GM19372 (cell line): ENCODE measurements around the gene SH3TC2.

Experiments
- ATAC-seq: cut with Tn5 transposase; IDR thresholded peaks from one replicate; pipeline ENCODE4 v1.9.1; 2021; ENCODE audit warnings: mild to moderate bottlenecking, low read depth, moderate library complexity; ENCODE audit not compliant: unreplicated experiment

Gene SH3TC2

DNA sequence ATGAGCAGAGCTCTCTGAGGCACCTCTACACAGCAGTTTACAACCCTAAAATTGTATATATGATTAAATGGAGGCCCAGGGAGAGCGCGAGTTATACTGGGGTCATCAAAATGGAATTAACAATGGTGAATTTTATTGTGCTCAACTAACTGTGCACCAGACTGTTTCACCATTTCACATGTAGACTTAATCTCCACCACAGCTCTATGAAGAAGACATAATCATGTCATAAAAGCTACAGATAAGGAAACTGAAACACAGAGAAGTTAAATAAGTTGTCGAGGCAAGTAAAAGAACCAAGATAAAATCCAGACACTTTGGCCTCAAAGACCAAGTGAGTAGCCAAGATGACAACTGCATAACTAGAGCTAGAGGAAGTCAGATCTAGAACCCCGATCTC, 1.5 kb downstream of the SH3TC2 start:
- no peak for ATAC-seq

DNA sequence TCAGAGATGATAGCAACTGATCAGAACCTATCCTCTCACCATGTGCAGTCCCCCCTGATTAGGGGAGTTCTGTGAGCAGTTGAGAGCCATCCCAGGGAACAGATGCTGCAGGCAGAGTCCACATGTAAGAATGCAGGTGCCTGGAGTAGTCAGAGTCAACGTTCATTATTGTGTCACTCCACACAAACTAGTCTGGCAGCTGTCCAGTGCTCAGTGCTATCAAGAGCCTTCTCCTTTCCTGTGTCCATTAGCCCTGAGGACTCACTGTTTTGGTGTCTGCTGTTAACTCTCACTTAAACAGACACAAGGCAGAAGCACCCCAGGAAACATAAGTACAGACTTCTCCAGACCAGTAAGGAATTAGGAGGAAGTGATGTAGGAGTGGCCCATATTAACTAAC, 2.5 kb downstream of the SH3TC2 start:
- no peak for ATAC-seq

DNA sequence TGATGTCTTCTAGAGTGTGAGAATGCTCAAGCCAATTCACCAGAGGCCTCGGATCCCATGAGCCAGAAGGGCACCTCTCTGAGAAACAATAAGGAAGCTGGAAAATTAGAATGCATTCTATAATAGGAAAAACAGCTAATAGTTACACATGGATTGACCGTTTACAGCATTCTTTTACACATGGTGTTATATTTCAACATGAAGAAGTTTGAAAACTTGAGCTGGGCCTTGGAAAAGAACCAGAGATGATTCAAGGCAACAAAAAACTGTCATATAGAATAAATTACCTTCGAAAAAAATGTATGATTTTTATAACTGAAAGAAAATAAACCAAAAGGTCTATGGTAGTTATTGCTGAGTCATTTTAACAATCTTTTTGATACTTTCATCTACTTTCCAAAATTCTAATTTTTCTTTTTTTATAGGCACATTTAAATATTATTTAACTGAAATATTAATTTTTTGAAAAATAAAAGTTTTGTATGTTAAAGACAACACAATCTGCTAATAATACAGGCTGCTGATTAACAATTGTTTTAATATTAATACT, 6.2 kb downstream of the SH3TC2 start:
- ATAC-seq, result no peak

DNA sequence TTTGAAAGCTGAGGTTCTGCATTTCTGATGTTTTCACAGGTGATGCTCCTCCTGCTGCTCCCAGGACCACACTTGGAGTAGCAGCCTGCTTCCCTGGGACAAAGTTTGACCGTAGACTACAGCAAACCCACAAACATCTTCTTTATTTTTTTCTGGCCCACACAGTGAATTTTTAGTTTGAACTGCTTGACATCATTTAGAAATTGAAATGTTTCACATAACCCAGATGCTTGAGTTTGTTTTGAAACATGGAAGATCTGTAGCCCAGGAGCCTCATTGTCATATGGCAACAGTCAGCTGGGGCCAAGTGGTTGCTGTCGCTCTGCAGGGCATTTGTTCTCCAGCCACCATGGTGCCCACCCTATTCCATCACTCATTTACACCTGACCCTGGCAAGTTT, 8.4 kb downstream of the SH3TC2 start:
- ATAC-seq, result no peak

DNA sequence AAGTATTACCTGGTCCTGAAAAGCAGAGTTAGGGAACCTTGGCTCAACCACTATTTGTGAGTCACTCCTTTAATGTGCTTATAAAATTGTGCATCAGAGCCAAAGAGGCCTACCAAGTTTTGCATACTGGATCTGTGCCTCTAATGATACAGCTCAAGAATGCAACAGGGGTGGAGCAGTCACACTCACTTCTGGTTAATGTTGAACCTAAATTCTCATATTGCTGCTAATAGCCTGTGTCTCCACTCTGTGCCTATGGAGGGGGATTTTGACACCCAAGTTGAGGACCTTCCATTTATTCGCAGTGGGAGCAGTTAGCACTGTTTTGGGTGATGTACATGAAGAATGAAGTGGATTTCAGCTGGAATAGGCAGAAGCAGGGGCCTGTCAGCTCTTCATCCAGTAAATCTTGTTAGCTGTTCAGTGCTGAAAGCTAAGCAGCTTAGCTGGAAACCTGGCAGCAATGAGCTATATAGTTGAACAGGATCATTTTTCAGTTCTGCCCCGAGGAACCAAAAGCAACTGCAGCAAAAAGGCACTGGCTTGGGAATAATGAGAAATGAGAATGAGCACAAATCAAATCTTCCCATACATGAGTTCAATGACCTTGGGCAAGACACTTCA, 9.7 kb downstream of the SH3TC2 start:
- no peak for ATAC-seq

DNA sequence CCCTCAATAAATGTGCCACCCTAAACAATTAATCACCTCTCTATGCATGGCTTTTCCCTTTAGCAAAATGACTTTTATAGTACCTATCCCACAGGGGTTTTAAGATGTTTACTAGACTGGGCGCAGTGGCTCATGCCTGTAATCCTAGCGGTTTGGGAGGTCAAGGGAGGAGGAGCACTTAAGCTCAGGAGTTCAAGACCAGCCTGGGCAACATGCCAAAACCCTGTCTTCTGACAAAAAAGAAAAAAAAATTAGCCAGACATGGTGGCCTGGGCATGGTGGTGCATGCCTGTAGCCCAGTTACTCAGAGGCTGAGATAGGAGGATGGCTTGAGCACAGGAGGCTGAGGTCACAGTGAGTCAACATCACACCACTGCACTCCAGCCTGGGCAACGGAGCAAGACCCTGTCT, 13.5 kb downstream of the SH3TC2 start:
- ATAC-seq, result no peak

DNA sequence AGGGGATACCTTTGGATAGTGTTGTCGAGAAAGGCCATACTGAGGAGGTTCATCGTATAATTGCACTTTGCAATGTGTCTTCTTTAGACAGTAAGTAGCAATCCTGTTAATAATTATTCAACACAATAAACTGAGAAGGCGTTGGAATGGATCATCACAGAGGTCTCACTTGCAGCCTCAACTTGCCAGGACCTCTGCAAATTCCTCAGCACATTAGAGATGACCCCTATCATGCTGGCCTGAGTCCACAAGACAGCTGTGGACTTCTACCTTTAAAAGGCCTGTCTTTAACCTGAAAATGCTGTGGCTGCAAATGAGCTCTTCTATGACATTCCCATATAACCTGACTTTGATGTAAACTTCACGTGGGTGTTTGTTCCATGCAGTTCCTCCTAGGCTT, 14.1 kb downstream of the SH3TC2 start:
- no peak for ATAC-seq

DNA sequence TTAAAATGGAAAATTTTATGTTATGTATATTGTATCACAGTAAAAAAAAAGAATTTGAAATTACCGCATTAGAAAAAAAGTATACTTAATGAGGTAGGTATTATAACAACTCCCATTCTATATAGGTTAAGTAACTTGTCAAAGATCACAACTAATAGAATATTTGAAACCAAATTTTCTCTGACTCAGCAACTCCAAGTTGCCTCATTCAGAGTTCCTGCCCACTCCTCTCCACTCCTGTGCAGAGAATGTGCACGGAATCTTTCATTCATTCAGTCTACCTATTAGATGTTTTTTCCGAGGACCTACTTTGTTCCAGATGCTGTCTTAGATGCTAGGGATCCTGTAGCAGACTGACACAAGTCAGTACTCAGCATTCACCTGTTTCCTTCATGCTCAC, 15.4 kb downstream of the SH3TC2 start:
- no peak for ATAC-seq

DNA sequence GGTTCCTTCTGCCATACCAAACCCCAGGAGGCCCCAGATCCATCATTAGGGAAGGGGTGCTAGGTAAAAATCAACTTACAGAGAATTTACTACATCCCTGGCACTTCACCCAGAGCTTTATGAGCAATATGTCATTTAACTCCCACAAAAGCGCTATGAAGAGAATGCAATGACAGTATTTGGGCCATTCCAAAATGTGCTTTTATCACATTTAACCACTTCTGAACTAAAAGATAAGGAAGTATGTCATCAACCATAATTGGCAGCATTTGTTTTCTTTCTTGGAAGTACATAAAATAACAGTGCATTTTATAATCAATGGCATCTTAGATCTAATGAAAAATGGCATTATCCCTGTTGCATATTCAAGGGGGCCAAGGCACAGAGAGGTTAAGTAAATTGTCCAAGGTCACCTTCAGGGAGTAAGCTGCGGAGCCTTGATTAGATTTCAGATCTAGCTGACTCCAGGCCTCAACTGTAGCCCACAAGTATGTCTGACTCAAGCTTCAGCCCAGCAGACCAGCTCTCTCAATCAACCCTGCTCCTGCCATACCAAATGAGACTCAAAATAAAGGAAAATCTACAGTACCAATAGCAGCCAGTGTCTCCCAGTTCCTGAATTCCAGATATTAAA, 16.5 kb downstream of the SH3TC2 start:
- no peak for ATAC-seq

DNA sequence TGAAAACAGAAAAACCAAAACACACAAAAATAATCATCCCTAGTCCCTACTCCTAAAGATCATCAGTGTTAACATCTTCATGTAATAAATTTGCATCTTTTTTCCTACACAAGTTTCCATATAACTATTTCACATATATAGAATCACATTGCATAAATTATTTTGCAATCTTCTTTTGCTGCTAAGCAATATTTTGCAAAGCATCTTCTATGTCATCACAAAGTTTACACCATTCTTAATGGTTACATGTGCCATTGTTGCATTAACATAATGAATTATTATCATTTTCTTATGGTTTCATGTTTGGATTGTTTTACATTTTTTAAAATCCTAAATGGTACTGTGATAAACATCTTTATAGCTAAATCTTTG, 17.8 kb downstream of the SH3TC2 start:
- ATAC-seq, result no peak

DNA sequence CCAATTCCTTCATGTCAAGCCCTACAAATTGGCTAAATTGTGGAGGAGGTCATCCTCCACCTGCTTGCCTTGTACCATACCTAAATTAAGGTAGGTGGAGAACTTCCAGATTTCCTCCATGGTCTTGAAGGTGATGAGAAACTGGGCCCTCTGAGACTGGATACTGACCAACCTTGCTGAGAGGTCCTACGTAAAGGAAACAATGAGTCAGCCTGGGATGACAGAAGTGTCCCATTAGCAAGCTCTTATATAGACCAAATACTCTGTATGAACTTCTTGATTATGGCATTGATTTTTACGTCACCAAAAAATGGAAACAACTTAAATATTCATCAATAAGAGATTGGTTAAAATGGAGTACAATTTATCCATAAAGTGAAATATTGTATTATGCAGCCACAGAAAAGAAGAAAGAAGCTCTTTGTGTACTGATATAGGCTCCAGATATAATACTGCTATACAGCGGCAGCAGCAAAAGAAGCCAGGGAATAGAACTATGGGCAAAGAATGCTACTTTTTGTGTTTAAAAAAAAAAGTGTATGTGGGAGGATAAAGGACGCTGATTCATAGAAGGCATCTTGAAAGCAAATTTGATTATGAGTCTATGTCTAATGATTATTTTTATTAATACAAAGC, 18.3 kb downstream of the SH3TC2 start:
- no peak for ATAC-seq

DNA sequence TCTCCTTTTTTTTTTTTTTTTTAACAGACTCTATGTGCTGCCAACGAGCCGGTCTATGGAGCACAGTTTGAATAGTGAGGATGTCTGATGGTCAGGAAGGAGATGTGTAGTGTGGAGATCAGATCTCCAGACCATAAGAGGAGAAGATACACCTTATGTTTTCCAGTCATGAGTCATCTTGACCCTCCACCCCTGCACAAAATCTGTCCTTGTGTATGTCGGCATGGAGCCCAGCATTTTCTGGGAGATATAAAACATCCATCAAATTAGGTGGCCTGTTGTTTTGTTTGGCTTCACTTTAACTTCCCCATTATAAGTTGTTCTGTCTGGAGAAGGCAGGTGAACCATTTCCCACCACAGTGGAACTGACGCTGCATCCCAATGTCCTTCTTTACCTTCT, 19.2 kb downstream of the SH3TC2 start:
- ATAC-seq, result no peak

DNA sequence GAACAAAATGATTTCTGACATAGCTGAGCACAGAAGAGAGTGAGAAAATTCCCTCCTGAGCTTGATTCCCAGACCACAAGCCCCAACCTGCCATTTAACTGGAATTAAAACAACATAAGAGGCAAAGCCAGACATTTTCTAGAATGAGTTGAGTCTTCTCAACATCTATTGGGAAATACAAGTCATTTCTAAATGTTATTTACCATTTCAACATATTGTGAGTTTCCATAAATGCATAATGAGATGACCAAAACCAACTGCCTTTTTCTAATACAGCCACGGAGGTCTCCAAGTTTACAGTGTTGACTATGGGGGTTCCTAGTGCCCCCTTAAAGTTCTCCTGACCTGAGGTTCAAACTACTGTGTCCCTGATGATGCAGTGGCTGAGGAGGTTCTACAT, 20.0 kb downstream of the SH3TC2 start:
- ATAC-seq, result no peak

DNA sequence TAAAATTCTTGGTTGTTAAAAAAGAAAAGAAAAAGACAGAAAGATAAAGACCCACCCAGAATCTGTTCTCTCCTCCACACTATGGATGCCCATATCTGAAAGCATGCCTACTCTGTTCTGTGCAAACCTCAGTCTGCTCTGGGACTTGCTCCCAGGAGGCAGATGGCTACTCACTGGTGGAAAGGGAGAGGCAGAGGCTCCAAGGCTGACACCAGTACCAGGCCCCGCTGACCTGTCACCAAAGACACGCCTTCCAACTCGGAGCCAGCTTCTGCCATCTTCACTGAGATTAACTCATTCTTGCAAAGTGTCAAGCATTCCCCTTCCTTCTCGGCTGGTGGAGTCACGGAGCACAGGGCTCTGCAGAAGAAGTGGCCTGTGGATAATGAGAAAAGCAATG, 21.6 kb downstream of the SH3TC2 start:
- ATAC-seq, result no peak

DNA sequence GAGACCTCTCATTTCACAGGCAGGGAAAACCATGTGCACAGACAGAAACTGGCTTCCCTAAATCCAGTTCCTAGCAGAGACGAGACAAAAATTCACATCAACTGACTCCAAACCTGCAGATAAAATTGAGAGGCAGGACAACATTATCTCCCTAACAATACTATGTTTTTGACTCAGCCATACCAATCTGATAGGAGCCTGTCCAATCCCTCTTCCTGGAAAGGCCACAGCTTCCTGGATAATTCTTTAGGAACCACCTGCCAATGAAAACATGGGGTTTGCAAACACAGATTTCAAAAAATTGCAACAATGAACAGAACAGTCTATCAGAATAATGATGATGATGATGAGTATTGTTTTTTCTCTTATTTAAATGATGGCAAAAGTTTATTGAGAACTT, 22.4 kb downstream of the SH3TC2 start:
- no peak for ATAC-seq

DNA sequence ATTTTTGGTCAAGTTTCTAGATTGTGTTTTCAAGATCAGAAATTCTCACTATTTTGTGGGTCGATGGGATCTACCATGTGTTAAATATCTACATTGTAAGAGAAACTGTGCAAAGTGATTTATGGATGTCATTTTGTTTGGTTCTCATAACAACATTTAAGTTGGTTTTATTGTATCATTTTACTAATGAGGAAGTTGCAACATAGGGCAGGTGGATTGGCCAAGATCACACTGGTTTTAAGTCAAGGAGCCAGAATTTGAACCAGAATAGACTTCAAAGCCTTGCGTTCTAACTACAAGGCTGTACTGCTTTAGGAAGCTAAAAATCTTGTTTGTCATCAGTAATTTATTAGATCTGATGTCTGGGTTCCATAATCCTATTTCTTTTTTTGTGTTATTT, 23.4 kb downstream of the SH3TC2 start:
- no peak for ATAC-seq

DNA sequence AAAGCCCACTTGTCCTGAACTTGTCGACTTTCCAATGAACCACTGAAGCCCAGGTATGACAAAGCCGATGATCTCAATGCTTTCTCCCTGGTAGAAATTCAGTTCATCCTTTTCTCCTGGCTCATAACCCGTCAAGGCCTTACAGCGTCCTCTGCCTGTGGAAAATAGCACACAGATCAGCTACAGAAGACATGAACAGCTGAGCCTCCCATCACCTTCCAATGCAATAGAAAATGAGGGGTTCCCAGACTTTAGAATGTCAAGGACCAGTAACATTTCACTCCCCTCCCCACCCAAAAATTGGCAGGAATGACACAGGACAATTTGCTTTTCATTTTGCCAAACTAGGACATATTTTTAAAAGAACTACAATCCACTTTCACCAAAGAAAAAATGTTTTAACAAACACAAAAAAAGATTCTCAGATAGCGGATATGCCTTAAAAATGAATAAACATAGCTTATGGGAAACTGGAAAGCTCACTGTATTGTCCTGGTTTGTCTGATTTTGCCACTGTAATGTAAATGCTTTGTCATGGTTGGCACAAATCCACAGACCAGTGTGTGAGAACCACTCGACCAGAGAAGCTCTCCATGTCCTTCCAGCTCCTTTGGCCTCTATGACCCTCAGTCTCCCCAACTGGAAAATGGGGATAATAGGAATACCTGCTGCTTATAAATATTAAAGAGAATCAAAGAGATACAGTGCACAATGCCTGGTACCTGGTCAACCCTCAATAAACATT, 24.4 kb downstream of the SH3TC2 start:
- no peak for ATAC-seq

DNA sequence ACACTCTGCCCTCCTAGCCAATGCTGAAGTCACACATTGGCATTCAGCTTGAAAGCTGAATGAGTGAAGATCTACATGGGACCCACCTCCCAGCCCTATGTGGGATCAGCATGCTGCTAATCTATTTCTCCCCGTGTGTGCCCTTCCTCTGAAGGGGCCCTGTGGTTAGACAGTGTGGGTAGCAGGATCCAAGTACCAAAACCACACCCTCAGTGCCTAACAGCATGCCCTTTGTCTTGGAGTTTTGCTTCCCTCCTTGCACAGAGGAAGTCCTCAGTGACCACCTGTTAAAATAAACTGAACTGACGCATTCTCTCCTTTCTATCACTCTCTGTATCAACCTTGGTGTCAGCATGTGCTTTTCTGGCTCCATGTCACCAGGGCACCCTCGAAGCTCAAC, 25.0 kb downstream of the SH3TC2 start:
- ATAC-seq, result no peak

DNA sequence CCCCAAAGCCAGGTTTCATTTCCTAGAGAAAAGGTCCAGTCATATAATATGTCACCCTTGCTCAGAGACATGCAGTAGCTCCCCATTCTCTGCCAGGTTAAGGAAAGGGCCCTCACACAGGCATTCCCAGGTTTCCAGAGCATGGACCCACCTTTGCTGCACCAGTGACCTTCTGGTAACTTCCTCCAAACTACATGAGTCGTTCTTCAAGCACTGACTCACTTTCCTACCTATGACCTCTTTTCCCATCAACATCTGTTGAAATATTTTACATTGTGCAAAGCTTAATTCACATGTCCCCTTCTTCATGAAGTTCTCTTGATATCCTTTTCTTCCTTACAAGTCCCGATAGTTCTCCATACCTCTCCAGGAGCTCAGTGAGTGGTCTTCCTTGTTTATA, 25.9 kb downstream of the SH3TC2 start:
- no peak for ATAC-seq

DNA sequence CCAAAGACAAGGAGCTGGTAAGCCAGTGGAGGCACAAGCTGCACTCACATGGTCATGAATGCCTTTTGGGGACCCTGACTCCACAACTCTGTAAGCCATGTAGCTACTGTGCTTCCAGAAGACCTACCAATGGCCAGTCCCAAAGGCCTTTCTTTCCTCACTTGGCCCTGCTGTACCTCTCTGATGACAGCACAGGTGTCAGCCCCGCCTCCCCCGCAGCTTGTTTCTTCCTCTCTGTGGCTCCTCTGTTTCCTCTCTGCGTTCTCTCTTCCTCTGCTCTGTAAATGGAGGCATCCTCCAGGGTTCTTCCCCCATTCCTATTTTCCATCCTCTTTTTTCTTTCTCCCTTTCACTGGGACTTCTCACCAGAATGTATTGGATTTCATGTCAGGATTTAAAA, 26.7 kb downstream of the SH3TC2 start:
- no peak for ATAC-seq

DNA sequence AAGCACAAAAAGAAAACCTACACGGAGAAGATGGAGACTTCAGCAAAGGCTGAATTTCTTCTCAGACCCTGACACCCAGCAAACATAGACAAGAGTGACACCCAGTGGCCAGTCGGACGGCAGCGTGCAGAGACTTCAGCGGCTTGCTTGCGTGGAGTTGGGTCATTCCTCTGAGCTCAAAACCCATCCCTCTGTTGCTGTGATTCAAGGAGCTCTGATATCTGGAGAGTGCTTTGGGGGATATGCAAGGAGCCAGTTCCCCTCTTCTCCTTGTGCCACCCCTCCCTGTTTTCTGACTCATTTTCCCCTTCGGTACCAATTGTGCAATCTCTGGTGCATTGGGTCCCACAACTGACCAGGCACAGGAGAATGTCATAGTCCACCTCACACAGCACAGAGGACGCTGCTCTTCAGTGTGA, 27.5 kb downstream of the SH3TC2 start:
- ATAC-seq, result peak; percentile 82
